ENCODE results near the gene ICAM5. TPM values are rescaled to one million over a fixed set of nuclear protein-coding genes. Genes with fewer than 3 reads are reported as not detected.
"Not testable (repeated sequence)": the region's sequence is repeated elsewhere in the genome, so short reads cannot be mapped to it uniquely, and the experiment has no call there.

ICAM5 gene
- total RNA-seq (2022) (0.61 and 1.3 TPM in 2 replicates), Bru-seq, nascent RNA (percentile 19 among the genes with signal in this experiment), BruChase-seq, experiment 1, labeled RNA remaining after a 6-hour chase (percentile 29 among the genes with signal in this experiment), BruChase-seq, experiment 2, labeled RNA remaining after a 2-hour chase (percentile 23 among the genes with signal in this experiment)
- long read RNA-seq, result 0 reads

GRCh38 chr19:10289836-10290356, at the start of gene ICAM5:
Gene ICAM5 (plus strand): TSS chr19:10289952. CDS start chr19:10290044, 92 bp downstream.
- Mint-ChIP-seq H3K9me3 (ENCODE audit: low read depth, unreplicated experiment) (no peaks in the 10 kb centered on the region), H3K27me3 (ENCODE audit: unreplicated experiment) (peaks cover 30% of the 10 kb centered on the region), H3K27ac (ENCODE audit: unreplicated experiment) (peak within 1 kb of the TSS; percentile 77), H3K4me3 (ENCODE audit: low read depth, unreplicated experiment) (peak within 1 kb of the TSS; percentile 59), H3K4me1 (ENCODE audit: low read depth, unreplicated experiment) (peaks cover 15% of the 10 kb centered on the region), H3K36me3 (ENCODE audit: insufficient read depth, unreplicated experiment) (peaks cover 52% of the 10 kb centered on the region)
- CTCF ChIA-PET, result interaction anchor here (1.0 to 1.2 kb wide), 3 partner anchors 10 to 99 kb away, joined by 3 to 5 read pairs (median 3); no protein-coding TSS in a partner anchor
- no peak for DNase-seq
- no peak for TF ChIP-seq CTCF (IDR thresholded peaks at IDR 0.05; ENCODE audit: unreplicated experiment)
- BruUV-seq (replicated peaks), result no TSS peak
- intact Hi-C loops (cut with micrococcal nuclease; ENCODE audit: unreplicated experiment), result no loop called here

GRCh38 chr19:10241826-10242449, 47.8 kb upstream of the ICAM5 start:
- H3K4me1 Mint-ChIP-seq (ENCODE audit: low read depth, unreplicated experiment); CTCF ChIA-PET; H3K27me3 Mint-ChIP-seq (ENCODE audit: unreplicated experiment): not testable (repeated sequence)

GRCh38 chr19:10243606-10244005, 46.1 kb upstream of the ICAM5 start:
- Mint-ChIP-seq H3K9me3 (ENCODE audit: low read depth, unreplicated experiment) (no peaks in the 10 kb centered on the region), H3K27ac (ENCODE audit: unreplicated experiment) (no peak overlapping the region), H3K4me1 (ENCODE audit: low read depth, unreplicated experiment) (no peaks in the 10 kb centered on the region), H3K4me3 (ENCODE audit: low read depth, unreplicated experiment) (no peak overlapping the region), H3K36me3 (ENCODE audit: insufficient read depth, unreplicated experiment) (no peaks in the 10 kb centered on the region), H3K27me3 (ENCODE audit: unreplicated experiment) (no peaks in the 10 kb centered on the region)
- CTCF ChIA-PET, result no interaction called here
- no TSS peak for BruUV-seq (replicated peaks)
- intact Hi-C loops (cut with micrococcal nuclease; ENCODE audit: unreplicated experiment), result no loop called here
- no peak for TF ChIP-seq CTCF (IDR thresholded peaks at IDR 0.05; ENCODE audit: unreplicated experiment)
- DNase-seq, result no peak

More at GRCh38 chr19:10241826-10242449, 47.8 kb upstream of the ICAM5 start:
- peak; percentile 7 for DNase-seq
- H3K4me3 Mint-ChIP-seq (ENCODE audit: low read depth, unreplicated experiment); BruUV-seq (replicated peaks); H3K9me3 Mint-ChIP-seq (ENCODE audit: low read depth, unreplicated experiment); H3K27ac Mint-ChIP-seq (ENCODE audit: unreplicated experiment); H3K36me3 Mint-ChIP-seq (ENCODE audit: insufficient read depth, unreplicated experiment); intact Hi-C loops (cut with micrococcal nuclease; ENCODE audit: unreplicated experiment): not testable (repeated sequence)

- H3K9me3 Mint-ChIP-seq (ENCODE audit: low read depth, unreplicated experiment), result no peaks in the 10 kb centered on the region
- peaks cover 3% of the 10 kb centered on the region for H3K36me3 Mint-ChIP-seq (ENCODE audit: insufficient read depth, unreplicated experiment)
- no peaks in the 10 kb centered on the region for H3K27me3 Mint-ChIP-seq (ENCODE audit: unreplicated experiment)
- H3K4me3 Mint-ChIP-seq (ENCODE audit: low read depth, unreplicated experiment), result no peak overlapping the region
- BruUV-seq (replicated peaks), result no TSS peak
- intact Hi-C loops (cut with micrococcal nuclease; ENCODE audit: unreplicated experiment), result no loop called here
- CTCF ChIA-PET, result interaction anchor here (0.6 kb wide), 1 partner anchor 125 kb away, joined by 4 read pairs; the partner anchor contains the start of gene EIF3G
- no peak for DNase-seq
- no peak overlapping the region for H3K27ac Mint-ChIP-seq (ENCODE audit: unreplicated experiment)
- TF ChIP-seq CTCF (IDR thresholded peaks at IDR 0.05; ENCODE audit: unreplicated experiment), result no peak
- H3K4me1 Mint-ChIP-seq (ENCODE audit: low read depth, unreplicated experiment), result no peaks in the 10 kb centered on the region
Measured at GRCh38 chr19:10245189-10245939, 44.4 kb upstream of the ICAM5 start.

Data from Calu3 (cell line).